Stimulated activated CD8-positive, alpha-beta memory T cell treated with anti-CD3 and anti-CD28 coated beads, Interleukin-15, amount 100 ng/mL, for 48 hours (primary cell): ENCODE results near the gene SPTBN2.

Source experiments
- DNase-seq, 2 donors: peaks; one replicate each; pipeline ENCODE4 v3.0.0-alpha.2; 2020; ENCODE audit warnings: low read depth in 2 of 2

SPTBN2 gene

GRCh38 chr11:66638177-66639065 is 90.6 kb downstream of the SPTBN2 start, which contains the start of gene RBM4:
RBM4 (plus strand) TSS chr11:66638703; CDS start chr11:66639712, 1,009 bp downstream.
- DNase-seq: peak; percentile 91 to 94

- DNase-seq: no peak
These were observed 91.3 kb downstream of the SPTBN2 start for GRCh38 chr11:66637557-66638176.

- no peak for DNase-seq
These were observed 92.6 kb downstream of the SPTBN2 start for GRCh38 chr11:66636411-66636810.
